ELR (cell line): ENCODE results near the gene ZNF827.

Source experiments
- DNase-seq: peaks from one replicate; pipeline ENCODE4 v3.0.0-alpha.2; 2015; ENCODE audit warnings: low read depth

The ZNF827 gene

GRCh38 chr4:145719752-145720624 is 218.6 kb downstream of the ZNF827 start:
- no peak for DNase-seq

GRCh38 chr4:145716661-145717200 is 221.9 kb downstream of the ZNF827 start:
- no peak for DNase-seq

- no peak for DNase-seq
Observed at GRCh38 chr4:145716200-145716599, 222.4 kb downstream of the ZNF827 start.

GRCh38 chr4:145709843-145710242 is 228.8 kb downstream of the ZNF827 start:
- peak; percentile 93 for DNase-seq

GRCh38 chr4:145709336-145709735 is 229.3 kb downstream of the ZNF827 start:
- no peak for DNase-seq
